ENCODE results near the gene AP5S1. TPM values are rescaled to one million over a fixed set of nuclear protein-coding genes. Genes with fewer than 3 reads are reported as not detected.

AP5S1 gene
- total and polyA plus RNA-seq, 2 donors = 6.9 to 8.4 TPM

- H3K4me3 ChIP-seq (ENCODE audit: low read length in 2 of 2) = no peak overlapping the region
- H3K36me3 ChIP-seq (ENCODE audit: control insufficient read depth in 2 of 2, insufficient read depth in 2 of 2, low read length in 1 of 2) = peaks cover 0 to 6% of the 10 kb centered on the region in 2 donors
- H3K4me1 ChIP-seq (ENCODE audit: control insufficient read depth in 2 of 2, insufficient read depth in 2 of 2, low read length in 2 of 2) = peaks cover 10 to 21% of the 10 kb centered on the region in 2 donors
- 92% methylated on average over 6 of the region's 6 CpGs for WGBS
- no peak overlapping the region for H3K27ac ChIP-seq (ENCODE audit: low read depth in 1 of 2, low read length in 1 of 2)
- no peaks in the 10 kb centered on the region for H3K9me3 ChIP-seq (ENCODE audit: control insufficient read depth in 2 of 2, insufficient read depth in 1 of 2, low read length in 1 of 2)
- H3K27me3 ChIP-seq (ENCODE audit: control insufficient read depth in 2 of 2, insufficient read depth in 1 of 2, low read length in 1 of 2) = peaks cover 25 to 41% of the 10 kb centered on the region in 2 donors
- no peak for DNase-seq (ENCODE audit: low read depth in 6 of 9, low spot score in 9 of 9)
These were observed 37.8 kb upstream of the AP5S1 start for GRCh38 chr20:3782597-3782996.

- H3K4me3 ChIP-seq (ENCODE audit: low read length in 2 of 2) = no peak overlapping the region
- no peaks in the 10 kb centered on the region for H3K9me3 ChIP-seq (ENCODE audit: control insufficient read depth in 2 of 2, insufficient read depth in 1 of 2, low read length in 1 of 2)
- DNase-seq (ENCODE audit: low read depth in 6 of 9, low spot score in 9 of 9) = no peak
- 89% methylated on average over 2 of the region's 2 CpGs for WGBS
- H3K27ac ChIP-seq (ENCODE audit: low read depth in 1 of 2, low read length in 1 of 2) = no peak overlapping the region
- H3K36me3 ChIP-seq (ENCODE audit: control insufficient read depth in 2 of 2, insufficient read depth in 2 of 2, low read length in 1 of 2) = peaks cover 0 to 6% of the 10 kb centered on the region in 2 donors
- H3K27me3 ChIP-seq (ENCODE audit: control insufficient read depth in 2 of 2, insufficient read depth in 1 of 2, low read length in 1 of 2) = peaks cover 21 to 36% of the 10 kb centered on the region in 2 donors
- peaks cover 12 to 19% of the 10 kb centered on the region in 2 donors for H3K4me1 ChIP-seq (ENCODE audit: control insufficient read depth in 2 of 2, insufficient read depth in 2 of 2, low read length in 2 of 2)
These were observed 37.3 kb upstream of the AP5S1 start for GRCh38 chr20:3783068-3783489.

GRCh38 chr20:3783511-3784195 is 36.7 kb upstream of the AP5S1 start:
- WGBS = 97% methylated on average over 10 of the region's 10 CpGs
- Histone ChIP-seq H3K4me3 (ENCODE audit: low read length in 2 of 2) (no peak overlapping the region), H3K9me3 (ENCODE audit: control insufficient read depth in 2 of 2, insufficient read depth in 1 of 2, low read length in 1 of 2) (no peaks in the 10 kb centered on the region), H3K36me3 (ENCODE audit: control insufficient read depth in 2 of 2, insufficient read depth in 2 of 2, low read length in 1 of 2) (peaks cover 0 to 6% of the 10 kb centered on the region in 2 donors), H3K27ac (ENCODE audit: low read depth in 1 of 2, low read length in 1 of 2) (no peak overlapping the region), H3K27me3 (ENCODE audit: control insufficient read depth in 2 of 2, insufficient read depth in 1 of 2, low read length in 1 of 2) (peaks cover 16 to 30% of the 10 kb centered on the region in 2 donors), H3K4me1 (ENCODE audit: control insufficient read depth in 2 of 2, insufficient read depth in 2 of 2, low read length in 2 of 2) (peaks cover 12 to 16% of the 10 kb centered on the region in 2 donors)
- no peak for DNase-seq (ENCODE audit: low read depth in 6 of 9, low spot score in 9 of 9)

- DNase-seq (ENCODE audit: low read depth in 6 of 9, low spot score in 9 of 9) = no peak
- H3K36me3 ChIP-seq (ENCODE audit: control insufficient read depth in 2 of 2, insufficient read depth in 2 of 2, low read length in 1 of 2) = peaks cover 0 to 6% of the 10 kb centered on the region in 2 donors
- no peak overlapping the region for H3K4me3 ChIP-seq (ENCODE audit: low read length in 2 of 2)
- 95% methylated on average over 17 of the region's 17 CpGs for WGBS
- peaks cover 14 to 16% of the 10 kb centered on the region in 2 donors for H3K4me1 ChIP-seq (ENCODE audit: control insufficient read depth in 2 of 2, insufficient read depth in 2 of 2, low read length in 2 of 2)
- no peak overlapping the region for H3K27ac ChIP-seq (ENCODE audit: low read depth in 1 of 2, low read length in 1 of 2)
- H3K27me3 ChIP-seq (ENCODE audit: control insufficient read depth in 2 of 2, insufficient read depth in 1 of 2, low read length in 1 of 2) = peaks cover 10 to 23% of the 10 kb centered on the region in 2 donors
- H3K9me3 ChIP-seq (ENCODE audit: control insufficient read depth in 2 of 2, insufficient read depth in 1 of 2, low read length in 1 of 2) = no peaks in the 10 kb centered on the region
These were observed 36.0 kb upstream of the AP5S1 start for GRCh38 chr20:3784216-3784853.

GRCh38 chr20:3784863-3785239 is 35.5 kb upstream of the AP5S1 start:
- WGBS = 95% methylated on average over 6 of the region's 6 CpGs
- no peak overlapping the region for H3K4me3 ChIP-seq (ENCODE audit: low read length in 2 of 2)
- DNase-seq (ENCODE audit: low read depth in 6 of 9, low spot score in 9 of 9) = no peak
- peaks cover 0 to 6% of the 10 kb centered on the region in 2 donors for H3K36me3 ChIP-seq (ENCODE audit: control insufficient read depth in 2 of 2, insufficient read depth in 2 of 2, low read length in 1 of 2)
- H3K27ac ChIP-seq (ENCODE audit: low read depth in 1 of 2, low read length in 1 of 2) = no peak overlapping the region
- no peaks in the 10 kb centered on the region for H3K9me3 ChIP-seq (ENCODE audit: control insufficient read depth in 2 of 2, insufficient read depth in 1 of 2, low read length in 1 of 2)
- H3K27me3 ChIP-seq (ENCODE audit: control insufficient read depth in 2 of 2, insufficient read depth in 1 of 2, low read length in 1 of 2) = peaks cover 7 to 18% of the 10 kb centered on the region in 2 donors
- peaks cover 14 to 16% of the 10 kb centered on the region in 2 donors for H3K4me1 ChIP-seq (ENCODE audit: control insufficient read depth in 2 of 2, insufficient read depth in 2 of 2, low read length in 2 of 2)

GRCh38 chr20:3785240-3786125 is 34.9 kb upstream of the AP5S1 start:
- WGBS = 80% methylated on average over 79 of the region's 79 CpGs
- Histone ChIP-seq H3K36me3 (ENCODE audit: control insufficient read depth in 2 of 2, insufficient read depth in 2 of 2, low read length in 1 of 2) (peaks cover 0 to 6% of the 10 kb centered on the region in 2 donors), H3K4me3 (ENCODE audit: low read length in 2 of 2) (peak overlapping the region; percentile 34 to 82), H3K4me1 (ENCODE audit: control insufficient read depth in 2 of 2, insufficient read depth in 2 of 2, low read length in 2 of 2) (peaks cover 14 to 16% of the 10 kb centered on the region in 2 donors), H3K27ac (ENCODE audit: low read depth in 1 of 2, low read length in 1 of 2) (no peak overlapping the region), H3K27me3 (ENCODE audit: control insufficient read depth in 2 of 2, insufficient read depth in 1 of 2, low read length in 1 of 2) (peaks cover 6 to 12% of the 10 kb centered on the region in 2 donors), H3K9me3 (ENCODE audit: control insufficient read depth in 2 of 2, insufficient read depth in 1 of 2, low read length in 1 of 2) (no peaks in the 10 kb centered on the region)
- no peak for DNase-seq (ENCODE audit: low read depth in 6 of 9, low spot score in 9 of 9)

GRCh38 chr20:3786126-3786484 is 34.2 kb upstream of the AP5S1 start:
- WGBS = 7% methylated on average over 35 of the region's 35 CpGs
- DNase-seq (ENCODE audit: low read depth in 6 of 9, low spot score in 9 of 9) = peak in 2 of 9 donors; percentile 48 to 63
- H3K27me3 ChIP-seq (ENCODE audit: control insufficient read depth in 2 of 2, insufficient read depth in 1 of 2, low read length in 1 of 2) = peaks cover under 1 to 5% of the 10 kb centered on the region in 2 donors
- peaks cover 11 to 12% of the 10 kb centered on the region in 2 donors for H3K4me1 ChIP-seq (ENCODE audit: control insufficient read depth in 2 of 2, insufficient read depth in 2 of 2, low read length in 2 of 2)
- peak overlapping the region in 1 of 2 donors; percentile 70 for H3K27ac ChIP-seq (ENCODE audit: low read depth in 1 of 2, low read length in 1 of 2)
- H3K9me3 ChIP-seq (ENCODE audit: control insufficient read depth in 2 of 2, insufficient read depth in 1 of 2, low read length in 1 of 2) = no peaks in the 10 kb centered on the region
- peak overlapping the region; percentile 34 to 82 for H3K4me3 ChIP-seq (ENCODE audit: low read length in 2 of 2)
- peaks cover 0 to 6% of the 10 kb centered on the region in 2 donors for H3K36me3 ChIP-seq (ENCODE audit: control insufficient read depth in 2 of 2, insufficient read depth in 2 of 2, low read length in 1 of 2)

GRCh38 chr20:3786665-3787323 is 33.6 kb upstream of the AP5S1 start, which contains the start of gene CENPB:
Gene CENPB, minus strand, starts transcription at chr20:3786740. Its CDS starts 257 bp downstream, at chr20:3786483.
- DNase-seq (ENCODE audit: low read depth in 6 of 9, low spot score in 9 of 9) = peak in 8 of 9 donors; percentile 33 to 92 (median 77)
- WGBS = 3% methylated on average over 70 of the region's 70 CpGs
- H3K4me1 ChIP-seq (ENCODE audit: control insufficient read depth in 2 of 2, insufficient read depth in 2 of 2, low read length in 2 of 2) = peaks cover 7 to 8% of the 10 kb centered on the region in 2 donors

More at GRCh38 chr20:3786665-3787323, 33.6 kb upstream of the AP5S1 start, which contains the start of gene CENPB:
- Histone ChIP-seq H3K4me3 (ENCODE audit: low read length in 2 of 2) (peak within 1 kb of the TSS; percentile 63 to 82), H3K27me3 (ENCODE audit: control insufficient read depth in 2 of 2, insufficient read depth in 1 of 2, low read length in 1 of 2) (no peaks in the 10 kb centered on the region), H3K36me3 (ENCODE audit: control insufficient read depth in 2 of 2, insufficient read depth in 2 of 2, low read length in 1 of 2) (peaks cover 0 to 6% of the 10 kb centered on the region in 2 donors), H3K27ac (ENCODE audit: low read depth in 1 of 2, low read length in 1 of 2) (peak within 1 kb of the TSS in 1 of 2 donors; percentile 70), H3K9me3 (ENCODE audit: control insufficient read depth in 2 of 2, insufficient read depth in 1 of 2, low read length in 1 of 2) (no peaks in the 10 kb centered on the region)
